GM21737 (cell line): ENCODE measurements around the gene RNF14.
"Not testable (repeated sequence)": the region's sequence is repeated elsewhere in the genome, so short reads cannot be mapped to it uniquely, and the experiment has no call there.

Experiments used
- ATAC-seq: cut with Tn5 transposase; IDR thresholded peaks from one replicate; pipeline ENCODE4 v1.9.1; 2021; ENCODE audit warnings: mild to moderate bottlenecking, moderate library complexity; ENCODE audit not compliant: unreplicated experiment

RNF14 gene, protein sequence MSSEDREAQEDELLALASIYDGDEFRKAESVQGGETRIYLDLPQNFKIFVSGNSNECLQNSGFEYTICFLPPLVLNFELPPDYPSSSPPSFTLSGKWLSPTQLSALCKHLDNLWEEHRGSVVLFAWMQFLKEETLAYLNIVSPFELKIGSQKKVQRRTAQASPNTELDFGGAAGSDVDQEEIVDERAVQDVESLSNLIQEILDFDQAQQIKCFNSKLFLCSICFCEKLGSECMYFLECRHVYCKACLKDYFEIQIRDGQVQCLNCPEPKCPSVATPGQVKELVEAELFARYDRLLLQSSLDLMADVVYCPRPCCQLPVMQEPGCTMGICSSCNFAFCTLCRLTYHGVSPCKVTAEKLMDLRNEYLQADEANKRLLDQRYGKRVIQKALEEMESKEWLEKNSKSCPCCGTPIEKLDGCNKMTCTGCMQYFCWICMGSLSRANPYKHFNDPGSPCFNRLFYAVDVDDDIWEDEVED

DNA sequence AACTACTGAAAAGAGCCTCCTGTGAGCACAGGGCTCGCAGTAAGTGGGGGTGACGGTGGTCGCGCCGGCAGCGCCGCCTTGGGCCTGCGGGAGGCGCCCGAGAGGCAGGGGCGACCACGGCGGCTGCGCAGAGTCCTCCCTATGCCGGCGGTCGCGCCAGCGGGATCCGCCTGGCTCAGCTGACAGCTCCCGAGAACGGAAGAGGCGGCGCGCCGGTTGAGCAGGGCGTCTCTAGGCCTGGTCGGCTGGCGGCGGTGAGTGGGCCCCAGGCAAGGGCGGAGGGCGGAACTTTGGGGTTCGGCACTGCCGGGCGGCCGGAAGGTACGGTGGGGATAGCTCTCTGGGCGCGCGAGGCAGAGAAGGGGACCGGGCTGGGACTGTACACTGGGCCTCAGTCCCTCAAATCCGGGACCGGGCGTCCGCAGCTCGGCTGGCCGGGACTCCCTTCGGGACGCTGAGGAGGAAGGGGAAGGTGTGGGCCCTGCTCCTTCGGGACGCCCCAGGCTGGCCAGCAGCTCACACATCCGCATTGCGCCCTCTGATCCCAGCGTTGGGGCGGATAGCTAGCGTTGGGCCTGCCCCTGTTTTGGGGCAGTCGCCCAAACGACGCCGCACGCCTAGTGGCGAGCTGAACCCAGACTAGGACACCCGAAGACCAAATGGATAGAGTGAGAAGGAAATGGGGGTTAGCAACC is at the start of gene RNF14:
TSS of gene RNF14 (plus strand) at position 192 of the 695 bp plus-strand sequence. CDS start 4,484 bp downstream, outside the sequence.
- ATAC-seq = peak; percentile 90

DNA sequence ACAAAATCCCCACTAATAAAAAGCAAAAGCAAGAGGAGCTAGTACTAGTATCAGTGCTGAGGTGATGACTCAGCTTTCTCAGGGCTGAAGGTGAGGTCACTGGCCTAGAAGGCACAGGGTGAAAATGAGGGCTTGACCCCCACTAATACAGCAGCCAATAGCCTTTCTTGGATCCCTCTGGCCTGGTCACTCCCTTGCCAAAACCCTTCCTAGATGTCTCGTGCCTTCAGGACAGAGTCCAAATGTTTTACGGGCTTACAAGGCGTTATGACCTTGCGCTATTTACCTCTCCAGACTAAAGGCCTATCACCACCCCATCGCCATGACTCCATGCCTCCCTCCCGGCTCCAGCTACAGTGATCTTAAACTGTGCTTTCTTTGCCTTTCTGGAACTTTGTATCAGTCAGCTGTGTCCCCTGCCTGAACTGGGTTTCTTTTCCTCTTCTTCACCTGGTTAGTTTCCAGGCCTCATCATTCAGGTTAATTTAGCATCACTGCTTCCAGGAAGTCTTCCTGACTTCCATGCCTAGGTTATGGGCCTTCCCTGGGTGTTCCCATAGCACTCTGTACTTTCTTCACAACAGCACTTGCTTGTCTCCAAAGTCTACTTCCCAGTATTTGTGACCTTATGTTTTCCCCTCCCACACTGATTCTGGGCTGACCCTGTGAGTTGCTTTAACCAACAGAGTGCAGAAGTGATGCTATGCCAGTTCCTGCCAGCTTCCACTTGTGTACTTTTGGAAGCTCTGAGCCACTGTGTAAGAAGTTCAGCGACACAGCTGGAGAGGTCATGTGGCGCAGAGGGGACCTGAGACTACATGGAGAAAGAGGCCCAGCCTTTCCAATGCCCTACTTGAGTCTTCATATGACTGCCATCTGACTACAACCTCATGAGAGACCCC is 49.4 kb upstream of the RNF14 start:
- ATAC-seq = no peak

DNA sequence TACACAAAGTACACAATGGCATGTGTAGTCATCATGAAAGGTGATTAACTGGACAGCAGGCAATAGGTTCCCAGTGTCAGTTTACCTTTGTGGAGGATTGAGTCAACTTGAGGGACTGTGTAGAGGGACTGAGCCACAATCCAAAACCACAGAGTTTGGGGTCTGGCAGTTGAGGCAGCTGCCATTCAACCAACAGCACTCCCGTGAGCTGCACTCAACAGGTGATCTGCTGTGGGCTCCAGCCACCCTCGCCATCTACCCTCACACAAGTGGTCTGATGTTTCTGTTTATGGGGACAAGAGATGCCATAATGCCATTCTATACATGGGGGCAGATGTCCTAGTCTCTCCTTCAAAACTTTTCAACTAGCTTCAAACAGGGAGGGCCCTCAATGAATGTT is 48.1 kb upstream of the RNF14 start:
- ATAC-seq = no peak

DNA sequence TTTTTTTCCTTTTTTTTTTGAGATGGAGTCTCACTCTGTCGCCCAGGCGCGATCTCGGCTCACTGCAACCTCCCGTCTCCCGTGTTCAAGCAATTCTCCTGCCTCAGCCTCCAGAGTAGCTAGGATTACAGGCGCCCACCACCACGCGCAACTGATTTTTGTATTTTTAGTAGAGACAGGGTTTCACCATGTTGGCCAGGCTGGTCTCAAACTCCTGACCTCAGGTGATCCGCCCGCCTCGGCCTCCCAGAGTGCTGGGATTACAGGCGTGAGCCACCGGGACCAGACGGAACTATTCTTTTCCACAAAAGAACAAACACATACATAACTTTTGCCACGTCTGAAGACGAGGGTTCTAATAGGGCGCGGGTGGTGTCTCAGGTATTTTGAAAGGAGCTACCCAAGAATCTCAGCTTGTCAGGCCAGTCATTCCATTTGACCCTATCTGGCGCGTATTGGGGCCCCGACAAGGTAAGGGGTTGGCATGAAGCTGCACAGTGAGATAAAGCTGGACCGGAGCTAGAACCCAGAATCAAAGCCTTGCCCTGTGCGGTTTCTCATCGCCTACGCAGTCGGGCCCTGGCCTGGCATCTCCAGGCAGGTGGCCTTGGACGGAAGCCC is 46.0 kb upstream of the RNF14 start:
- ATAC-seq = not testable (repeated sequence)

DNA sequence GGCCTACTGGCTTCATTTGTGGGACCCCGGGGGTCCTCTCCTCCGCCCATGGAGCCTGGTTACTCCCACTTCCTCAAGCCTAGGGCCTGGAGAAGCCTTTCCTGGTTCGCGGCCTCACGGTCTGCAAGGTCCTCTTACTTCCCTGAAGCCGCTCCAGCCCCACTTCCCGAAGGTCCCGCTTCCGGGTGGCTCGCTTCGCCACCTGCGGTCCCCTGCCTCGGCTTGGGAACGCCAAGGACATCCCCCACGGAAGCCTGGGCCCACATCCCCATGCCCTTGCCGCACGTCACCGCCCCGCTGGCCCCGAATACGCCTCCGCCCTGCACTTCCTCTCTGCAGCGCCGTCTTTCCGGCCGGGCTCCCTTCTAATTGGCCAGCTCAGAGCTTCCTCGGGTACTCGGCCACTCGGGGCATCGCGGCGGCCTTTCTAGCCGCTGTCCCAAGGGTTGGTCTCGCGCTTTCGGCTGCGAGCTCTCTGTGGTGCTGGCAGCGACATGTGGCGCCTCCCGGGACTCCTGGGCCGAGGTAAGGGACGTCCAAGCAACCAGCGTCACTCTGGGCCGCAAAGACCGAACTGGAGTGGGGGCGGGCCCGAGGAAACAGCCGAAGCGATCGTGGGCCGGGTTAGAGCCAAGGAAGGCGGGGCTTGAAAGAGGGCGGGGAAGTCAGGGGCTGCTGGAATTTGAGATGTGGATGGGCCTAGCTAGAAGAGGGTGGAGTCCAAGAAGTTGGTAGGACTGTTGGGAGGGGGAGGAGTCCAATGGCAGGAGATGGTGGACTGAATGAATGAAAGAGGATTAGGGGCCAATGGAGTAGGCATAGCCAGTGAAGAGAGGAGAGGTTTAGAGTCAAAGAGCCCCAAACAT is 45.2 kb upstream of the RNF14 start, which contains the start of gene DELE1:
TSS of gene DELE1 (plus strand) at position 424 of the 866 bp plus-strand sequence. CDS start at position 495, 71 bp downstream.
- peak; percentile 96 for ATAC-seq

DNA sequence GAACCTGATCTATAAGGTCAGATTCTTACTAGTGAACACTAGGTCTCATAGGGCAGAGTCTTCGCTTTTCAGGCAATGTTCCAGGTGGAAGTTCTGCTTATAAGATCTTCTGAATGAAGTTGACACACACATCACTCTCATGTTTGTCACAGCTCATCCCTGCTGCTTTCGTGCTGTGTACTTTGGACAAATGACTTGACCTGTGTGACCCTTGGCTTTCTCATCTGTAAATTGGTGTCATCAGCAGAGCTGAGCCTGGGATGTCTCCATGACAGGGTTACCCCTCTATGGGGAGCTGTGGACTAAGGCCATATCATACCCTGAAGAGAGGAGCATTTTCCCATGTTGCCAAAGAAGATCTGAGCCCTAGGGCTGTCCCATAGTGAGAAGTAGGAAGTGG is 42.5 kb upstream of the RNF14 start:
- no peak for ATAC-seq

DNA sequence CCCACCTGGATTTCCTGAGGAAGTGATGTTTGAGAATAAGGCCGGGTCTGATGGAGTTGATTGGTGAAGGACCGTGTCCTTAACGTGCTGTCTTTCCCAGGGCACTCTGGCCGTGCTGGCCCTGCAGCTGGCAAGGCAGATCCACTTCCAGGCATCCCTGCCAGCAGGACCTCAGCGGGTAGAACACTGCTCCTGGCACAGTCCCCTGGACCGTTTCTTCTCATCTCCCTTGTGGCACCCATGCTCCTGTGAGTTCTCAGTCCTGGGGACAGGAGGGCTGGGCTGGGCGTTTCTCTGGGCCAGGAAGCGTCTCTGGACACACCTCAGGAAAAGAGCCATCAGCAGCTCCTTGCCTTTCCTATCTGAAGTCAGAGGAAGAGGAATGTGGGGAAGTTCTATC is 40.9 kb upstream of the RNF14 start:
- no peak for ATAC-seq

DNA sequence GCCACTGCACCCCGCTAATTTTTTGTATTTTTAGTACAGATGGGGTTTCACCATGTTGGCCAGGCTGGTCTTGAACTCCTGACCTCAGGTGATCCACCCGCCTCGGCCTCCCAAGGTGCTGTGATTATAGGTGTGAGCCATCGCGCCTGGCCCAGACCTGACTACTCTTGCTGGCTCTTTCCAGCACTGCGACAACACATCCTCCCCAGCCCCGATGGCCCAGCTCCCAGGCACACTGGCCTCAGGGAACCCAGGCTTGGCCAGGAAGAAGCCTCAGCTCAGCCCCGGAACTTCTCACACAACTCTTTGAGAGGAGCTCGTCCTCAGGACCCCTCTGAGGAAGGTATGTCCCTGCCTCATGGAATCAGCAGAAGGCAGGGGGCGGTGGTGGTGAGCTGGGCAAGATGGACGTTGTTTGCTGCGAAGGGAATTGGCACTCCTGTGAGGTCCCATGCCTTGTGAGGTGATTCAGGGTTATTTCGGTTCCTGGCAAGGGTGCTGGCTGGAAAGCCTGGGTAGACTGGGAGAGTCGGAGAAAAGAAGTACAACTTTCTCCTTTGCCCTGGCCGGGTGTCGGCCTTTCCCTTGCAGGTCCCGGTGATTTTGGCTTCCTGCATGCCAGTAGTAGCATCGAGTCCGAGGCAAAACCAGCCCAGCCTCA is 39.4 kb upstream of the RNF14 start:
- ATAC-seq = no peak

DNA sequence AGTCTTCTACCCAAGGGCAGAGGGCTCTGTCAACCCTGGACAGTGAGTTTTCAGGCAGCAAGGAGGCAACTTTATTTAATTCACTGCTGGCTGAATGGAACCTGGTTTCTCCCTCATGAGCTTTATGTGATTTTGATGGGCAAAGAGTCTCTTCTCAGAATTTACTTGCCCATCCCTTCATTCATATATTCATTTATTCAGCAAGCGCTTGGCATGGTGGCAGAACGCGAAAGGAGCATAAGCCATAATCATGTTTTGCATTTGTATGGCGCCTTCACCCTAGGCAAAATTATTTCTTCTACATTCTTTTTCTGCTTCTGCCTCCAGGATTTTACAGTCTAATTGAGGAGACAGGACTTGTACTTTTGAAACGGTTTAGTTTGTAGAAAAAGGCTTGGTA is 37.2 kb upstream of the RNF14 start:
- no peak for ATAC-seq

DNA sequence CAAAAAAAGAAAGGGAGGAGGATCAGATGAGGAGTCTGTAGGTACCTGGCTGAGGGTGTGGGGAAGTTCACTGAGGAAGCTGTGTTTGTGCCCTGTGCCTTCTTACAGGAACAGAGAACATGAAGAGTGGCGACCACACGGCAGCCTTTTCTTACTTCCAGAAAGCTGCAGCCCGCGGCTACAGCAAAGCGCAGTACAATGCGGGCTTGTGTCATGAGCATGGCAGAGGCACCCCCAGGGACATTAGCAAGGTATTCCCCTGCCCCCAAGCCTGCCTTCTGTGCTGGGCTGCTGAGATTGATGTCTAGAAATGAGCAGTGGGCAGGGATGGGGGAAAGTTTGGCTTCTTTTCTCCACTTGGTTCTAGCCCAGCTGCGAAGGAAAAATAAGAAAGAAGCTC is 35.8 kb upstream of the RNF14 start:
- no peak for ATAC-seq

DNA sequence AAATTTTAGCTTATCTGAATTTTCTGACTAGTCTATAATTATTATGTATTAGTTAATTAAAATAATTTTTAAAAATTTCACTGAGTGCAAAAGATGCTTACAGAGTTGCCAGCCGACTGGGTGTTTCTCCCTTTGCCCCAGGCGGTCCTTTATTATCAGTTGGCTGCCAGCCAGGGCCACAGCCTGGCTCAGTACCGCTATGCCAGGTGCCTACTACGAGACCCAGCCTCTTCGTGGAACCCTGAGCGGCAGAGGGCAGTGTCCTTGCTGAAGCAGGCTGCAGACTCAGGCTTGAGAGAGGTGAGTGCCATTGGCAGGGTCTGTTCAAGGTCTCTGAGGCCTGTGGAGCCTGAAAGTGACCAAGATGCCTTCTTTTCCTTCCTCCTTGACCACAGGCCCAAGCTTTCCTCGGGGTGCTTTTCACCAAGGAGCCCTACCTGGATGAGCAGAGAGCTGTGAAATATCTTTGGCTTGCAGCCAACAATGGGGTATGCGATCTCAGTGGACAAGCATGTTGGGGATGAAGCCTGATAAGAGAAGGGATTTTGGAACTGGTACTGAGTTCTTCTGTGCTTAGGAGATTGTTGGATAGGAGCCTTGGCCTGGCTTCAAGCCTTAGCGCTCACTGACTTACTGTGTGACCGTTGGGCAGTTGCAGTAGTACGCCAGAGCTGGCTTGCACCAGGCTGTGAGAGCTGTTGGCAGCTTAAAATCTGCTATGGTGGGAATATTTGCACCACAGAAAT is 34.6 kb upstream of the RNF14 start:
- ATAC-seq = no peak

DNA sequence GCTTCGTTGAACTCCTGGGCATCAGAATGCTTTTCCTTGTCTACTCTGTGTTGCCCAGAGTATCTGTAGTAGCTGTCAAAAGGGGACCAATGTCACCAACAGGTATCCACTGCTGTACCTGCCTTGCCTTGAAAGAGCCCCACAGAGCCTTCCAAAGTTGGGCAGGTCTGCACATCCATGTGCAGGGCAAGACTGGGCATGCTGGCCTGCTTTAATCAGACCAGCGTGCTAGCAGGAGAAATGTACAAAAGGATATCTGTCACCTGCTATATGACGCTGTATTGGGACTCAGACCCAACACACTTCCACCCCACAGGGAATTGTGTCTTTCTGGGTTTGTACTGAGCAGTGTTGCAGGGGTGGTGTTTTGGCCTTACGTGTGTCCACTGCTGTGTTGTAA is 33.4 kb upstream of the RNF14 start:
- no peak for ATAC-seq

DNA sequence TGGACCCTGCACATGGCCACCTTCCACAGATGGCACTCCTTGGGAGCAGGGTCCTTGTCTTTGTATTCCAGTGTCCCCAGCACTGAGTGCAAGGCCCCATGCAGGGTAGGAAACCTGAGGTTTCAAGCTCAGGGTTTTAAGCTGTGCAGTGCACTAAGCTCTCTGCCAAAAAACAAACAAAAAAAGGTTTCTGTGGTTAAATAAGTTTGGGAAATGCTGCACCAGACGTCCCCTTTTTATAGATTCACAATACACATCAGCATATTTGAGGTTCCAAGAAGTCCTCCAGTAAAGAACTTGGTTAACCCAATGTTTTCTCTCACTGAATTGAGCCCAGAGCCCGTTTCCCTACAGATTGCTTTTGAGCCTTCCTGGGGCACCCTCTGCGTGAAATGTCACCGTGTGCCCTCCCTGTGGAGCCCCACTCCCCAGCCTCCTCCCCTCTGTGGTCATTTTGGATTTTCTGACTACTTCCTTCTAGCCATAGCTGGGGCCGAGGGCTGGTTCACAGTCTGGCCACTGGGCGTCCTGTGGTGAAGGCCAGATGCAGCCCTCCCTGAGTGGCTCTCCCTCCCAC is 28.1 kb upstream of the RNF14 start:
- no peak for ATAC-seq

DNA sequence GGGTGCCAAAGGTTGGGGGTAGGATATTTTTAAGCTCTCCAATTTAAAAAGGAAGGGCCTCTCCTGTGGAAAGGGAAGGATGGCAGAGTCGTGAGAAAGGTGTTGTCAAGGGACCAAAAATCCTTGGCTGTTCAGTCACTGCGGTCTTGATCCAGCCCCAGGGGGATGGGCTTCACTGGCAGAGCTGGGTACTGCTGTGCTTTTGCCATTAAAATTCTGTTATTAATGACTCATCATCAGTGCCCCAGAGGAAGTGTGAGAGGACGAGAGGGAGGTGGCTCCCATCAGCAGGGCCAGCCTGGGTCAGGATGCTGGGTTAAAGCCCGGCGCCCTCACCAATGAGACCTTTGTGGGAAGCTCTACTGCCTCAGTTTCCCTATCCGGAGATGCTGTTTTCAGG is 27.6 kb upstream of the RNF14 start:
- ATAC-seq = no peak

DNA sequence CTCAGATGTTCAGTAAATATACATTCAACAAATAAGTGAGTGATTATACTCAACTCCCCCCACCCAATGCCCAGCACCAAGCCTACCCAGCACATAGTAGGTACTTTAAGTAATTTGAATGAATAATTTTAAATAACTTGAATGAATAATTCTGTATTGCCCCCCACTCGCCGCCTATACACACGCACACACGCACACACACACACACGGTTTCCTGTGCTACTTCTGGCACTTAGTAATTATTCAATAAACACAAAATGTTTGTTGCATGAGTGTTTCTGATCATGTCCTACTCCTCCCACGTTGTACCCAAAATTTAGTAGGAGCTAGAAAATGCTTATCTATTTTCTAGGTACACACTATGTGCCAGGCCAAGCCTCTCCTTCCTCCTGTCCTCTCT is 27.1 kb upstream of the RNF14 start:
- no peak for ATAC-seq

DNA sequence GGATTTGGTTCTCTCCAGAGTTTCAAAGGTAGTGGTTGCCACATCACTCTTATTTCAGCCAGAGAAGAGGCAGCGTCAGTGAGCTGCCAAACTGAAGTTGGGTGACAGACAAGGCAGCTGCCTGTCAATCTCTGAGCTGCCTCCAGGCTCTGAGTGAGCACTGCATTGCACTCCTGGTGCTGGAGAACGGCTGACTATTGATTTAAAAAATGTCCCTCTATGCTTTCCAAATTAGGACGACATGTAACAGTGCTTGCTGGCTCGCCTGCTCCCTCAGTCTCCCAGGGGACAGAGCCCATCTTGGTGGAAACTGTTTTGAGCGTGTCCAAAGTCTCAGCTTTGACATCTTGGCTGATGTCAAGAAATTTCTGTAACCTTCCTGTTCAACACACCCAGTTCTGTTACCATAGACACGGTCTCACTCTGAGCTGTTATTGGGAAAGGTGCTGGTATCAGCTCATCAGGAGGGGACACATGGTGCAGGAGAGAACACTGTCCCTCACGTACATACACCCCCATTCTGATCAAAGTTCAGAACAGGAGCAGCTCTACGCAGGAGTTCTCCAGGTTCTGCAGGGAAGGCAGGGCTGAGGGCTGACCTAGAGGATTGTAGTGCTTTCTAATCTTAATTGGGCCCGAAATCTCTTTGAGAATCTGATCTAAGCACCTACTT is 26.6 kb upstream of the RNF14 start:
- no peak for ATAC-seq

DNA sequence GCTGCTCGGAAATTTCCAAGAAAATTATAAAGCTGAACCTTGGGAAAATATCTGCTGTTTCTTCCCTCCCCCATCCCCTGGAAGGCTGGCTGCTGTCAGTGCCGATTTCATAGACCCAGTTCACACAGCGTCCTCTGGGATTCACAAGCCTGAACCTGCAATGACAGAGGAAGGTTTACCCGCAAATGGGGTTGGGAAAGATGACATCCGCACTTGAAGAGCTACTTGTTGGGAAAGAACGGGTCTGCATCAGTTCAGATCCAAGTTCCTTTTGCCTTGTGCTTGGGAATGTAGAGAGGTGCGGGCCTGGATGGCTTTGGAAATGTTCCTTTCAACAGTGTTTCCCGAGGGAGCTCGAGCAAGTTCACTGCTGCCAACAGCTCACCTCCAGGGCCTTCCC is 24.8 kb upstream of the RNF14 start:
- ATAC-seq = no peak
